GM12891 (cell line): Measurements from ENCODE around the gene SDCCAG8.

Experiments
- POLR2AphosphoS5 ChIP-seq: IDR thresholded peaks from 2 replicates; pipeline ENCODE4 v1.6.1; 2011; ENCODE audit warnings: low read depth, low read length, control low read depth
- TAF1 ChIP-seq: IDR thresholded peaks from 2 replicates; pipeline ENCODE4 v1.6.1; 2011; ENCODE audit warnings: low read depth, low read length, control low read depth

DNA sequence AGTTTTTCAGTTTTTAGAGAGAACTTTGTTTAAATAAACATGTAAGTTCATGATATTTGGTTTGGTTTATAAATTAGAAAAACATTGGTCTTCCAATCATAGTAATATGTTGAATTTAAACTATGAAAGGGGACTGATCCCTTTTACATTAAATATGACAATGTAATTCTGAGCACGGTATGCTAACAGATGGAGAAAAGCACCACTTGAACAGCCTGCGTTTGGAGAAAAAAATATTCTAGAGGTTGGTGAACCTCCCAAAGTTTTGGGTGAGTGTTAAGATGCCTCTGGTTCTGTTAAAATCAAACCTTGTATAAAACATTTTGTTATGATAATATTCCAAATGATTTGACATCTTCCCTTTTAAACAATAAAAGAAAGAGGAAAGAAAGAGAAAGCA, 123.9 kb downstream of the SDCCAG8 start:
- TF ChIP-seq TAF1 (no peak), POLR2AphosphoS5 (no peak)
